SIG-M5 (cell line): Measurements from ENCODE around the gene FKBP2.
"Not testable (repeated sequence)": the region's sequence is repeated elsewhere in the genome, so short reads cannot be mapped to it uniquely, and the experiment has no call there.

Experiments
- DNase-seq: peaks from one replicate; lab custom pipeline; 2025; lab: John Stamatoyannopoulos, UW

Gene FKBP2

DNA sequence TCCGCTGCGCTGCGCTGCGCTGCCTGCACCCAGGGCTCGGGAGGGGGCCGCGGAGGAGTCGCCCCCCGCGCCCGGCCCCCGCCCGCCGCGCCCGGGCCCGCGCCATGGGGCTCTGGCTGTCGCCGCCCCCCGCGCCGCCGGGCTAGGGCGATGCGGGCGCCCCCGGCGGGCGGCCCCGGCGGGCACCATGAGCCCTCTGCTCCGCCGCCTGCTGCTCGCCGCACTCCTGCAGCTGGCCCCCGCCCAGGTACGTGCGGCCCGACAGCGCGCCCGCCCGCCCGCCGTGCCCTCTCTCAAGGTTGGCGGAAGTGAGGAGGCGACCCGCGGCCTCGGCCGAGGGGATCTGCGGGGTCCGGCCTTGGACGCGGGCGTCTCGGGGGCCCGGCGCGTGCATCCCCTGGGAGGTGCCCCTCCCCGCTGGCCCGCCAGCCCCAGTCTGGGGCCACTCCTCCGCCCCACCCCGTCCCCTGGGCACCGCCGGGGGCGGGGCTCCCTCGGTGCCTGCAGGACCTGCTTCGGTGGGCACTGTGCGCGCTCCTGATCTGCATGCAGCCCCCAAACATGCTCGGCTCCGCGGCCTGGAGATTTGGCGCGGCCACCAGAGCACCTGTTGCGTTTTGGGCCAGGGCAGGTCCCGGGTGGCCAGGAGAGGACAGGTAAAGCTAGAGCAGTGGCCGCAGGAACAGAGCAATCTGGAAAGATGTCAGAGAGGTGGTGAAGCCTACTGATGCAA is 6.1 kb upstream of the FKBP2 start:
- DNase-seq, result no peak

DNA sequence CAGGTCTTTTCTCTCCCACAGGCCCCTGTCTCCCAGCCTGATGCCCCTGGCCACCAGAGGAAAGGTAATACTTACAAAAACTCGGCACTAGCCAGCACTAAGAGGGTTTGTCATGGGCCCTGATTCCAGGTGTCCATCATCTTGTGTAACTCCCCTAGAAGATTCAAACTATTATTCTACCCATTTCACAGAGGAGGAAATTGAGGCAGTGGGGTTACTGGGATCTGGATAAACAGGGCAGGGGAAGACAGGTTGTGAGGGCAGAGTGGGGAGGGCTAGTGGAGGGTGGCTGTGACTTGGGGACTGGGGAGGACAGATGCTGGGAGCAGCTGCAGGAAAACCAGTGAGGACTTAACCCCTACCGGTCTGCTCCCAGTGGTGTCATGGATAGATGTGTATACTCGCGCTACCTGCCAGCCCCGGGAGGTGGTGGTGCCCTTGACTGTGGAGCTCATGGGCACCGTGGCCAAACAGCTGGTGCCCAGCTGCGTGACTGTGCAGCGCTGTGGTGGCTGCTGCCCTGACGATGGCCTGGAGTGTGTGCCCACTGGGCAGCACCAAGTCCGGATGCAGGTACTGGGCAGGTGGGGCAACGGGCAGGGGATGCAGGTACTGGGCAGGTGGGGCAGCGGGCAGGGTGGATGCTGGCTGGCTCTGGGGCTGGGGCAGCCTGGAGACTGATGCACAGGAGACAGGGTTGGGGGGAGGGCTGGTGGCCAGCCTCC is 5.3 kb upstream of the FKBP2 start:
- no peak for DNase-seq

DNA sequence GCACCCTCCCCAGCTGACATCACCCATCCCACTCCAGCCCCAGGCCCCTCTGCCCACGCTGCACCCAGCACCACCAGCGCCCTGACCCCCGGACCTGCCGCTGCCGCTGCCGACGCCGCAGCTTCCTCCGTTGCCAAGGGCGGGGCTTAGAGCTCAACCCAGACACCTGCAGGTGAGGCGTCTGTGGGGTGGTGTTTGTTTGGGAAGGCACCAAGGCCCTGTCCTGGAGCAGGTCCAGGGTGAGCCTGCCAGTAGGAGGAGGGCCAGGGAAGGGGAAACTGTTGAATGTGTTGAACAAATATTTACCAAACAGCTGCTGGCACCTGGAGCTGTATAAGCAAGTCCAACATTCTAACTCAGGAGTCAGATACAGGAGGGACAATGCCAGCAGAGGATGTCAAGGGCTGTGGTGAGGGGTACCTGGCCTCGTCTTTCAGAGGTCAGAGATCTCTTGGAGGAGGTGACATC is 3.4 kb upstream of the FKBP2 start:
- no peak for DNase-seq

- no peak for DNase-seq
Observed at GRCh38 chr11:64238076-64238475, 2.8 kb upstream of the FKBP2 start.

DNA sequence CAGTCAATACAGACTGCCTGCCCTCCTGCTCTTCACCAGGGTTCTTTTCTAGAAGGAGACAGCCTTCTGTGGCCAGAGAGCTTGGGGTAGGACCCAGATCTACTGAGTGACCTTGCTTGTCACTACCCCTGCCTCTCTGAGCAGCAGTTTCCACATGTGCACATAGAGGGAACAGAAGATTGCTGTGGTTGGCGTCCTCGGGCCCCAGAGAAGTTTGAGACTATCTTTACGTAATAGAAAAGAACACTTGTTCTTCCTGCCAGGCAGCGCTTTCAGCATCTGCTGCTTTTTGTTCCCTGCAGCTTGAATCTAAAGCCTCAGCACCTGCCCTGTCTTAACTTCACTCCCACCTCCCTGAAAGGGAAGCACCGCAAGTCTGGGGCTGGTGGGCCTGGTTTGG is 1.9 kb upstream of the FKBP2 start:
- DNase-seq, result no peak

- DNase-seq, result peak; percentile 22
Observed at GRCh38 chr11:64239662-64240434, 1.0 kb upstream of the FKBP2 start.

GRCh38 chr11:64241241-64241490 is 271 bp downstream of the FKBP2 start:
- no peak for DNase-seq

DNA sequence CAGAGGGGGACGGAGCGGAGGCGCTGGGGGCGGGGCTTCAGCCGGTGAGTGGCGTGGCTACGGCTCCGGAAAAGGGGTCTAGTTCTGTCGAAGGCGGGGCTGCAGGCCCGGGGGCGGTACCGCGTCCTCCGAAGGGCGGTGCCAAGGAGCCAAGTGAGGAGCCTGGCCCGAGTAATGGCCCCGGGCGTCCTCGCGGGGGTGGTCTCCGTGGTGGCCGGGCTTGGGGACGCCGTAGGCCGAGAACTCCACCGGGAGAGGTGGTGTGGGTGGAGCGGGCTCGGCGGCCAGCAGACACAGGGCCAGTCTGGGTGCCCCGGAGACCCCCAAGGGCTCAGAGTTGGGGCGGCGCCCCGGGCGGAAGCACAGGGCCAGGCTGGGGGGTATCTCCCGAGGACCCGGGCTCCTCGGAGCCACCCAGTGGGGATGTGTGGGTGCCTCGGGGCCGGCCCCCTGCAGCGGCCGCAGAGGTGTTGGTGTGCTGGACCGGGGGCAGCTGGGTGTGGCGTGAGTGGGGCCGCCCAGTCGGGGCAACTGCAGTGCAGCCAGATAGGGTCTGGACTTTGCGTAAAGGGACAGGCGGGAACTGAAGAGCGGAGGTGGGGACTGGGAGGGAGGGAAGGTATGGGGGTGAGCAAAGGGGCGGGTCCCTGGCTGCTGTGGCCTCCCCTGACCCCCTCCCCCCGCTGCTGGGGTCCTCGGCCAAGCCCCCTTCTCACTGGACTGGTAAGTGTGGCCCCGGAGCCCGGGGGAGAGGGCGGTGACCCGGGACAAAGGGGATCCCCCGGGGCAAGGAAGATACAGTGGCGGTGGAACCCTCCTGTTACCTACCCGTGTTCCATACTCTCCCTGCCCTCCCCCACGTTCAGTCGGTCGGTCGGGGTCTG is 838 bp downstream of the FKBP2 start:
- peak; percentile 59 for DNase-seq

GRCh38 chr11:64243236-64243854 is 2.5 kb downstream of the FKBP2 start:
- no peak for DNase-seq

GRCh38 chr11:64244107-64244506 is 3.2 kb downstream of the FKBP2 start:
- DNase-seq, result no peak

DNA sequence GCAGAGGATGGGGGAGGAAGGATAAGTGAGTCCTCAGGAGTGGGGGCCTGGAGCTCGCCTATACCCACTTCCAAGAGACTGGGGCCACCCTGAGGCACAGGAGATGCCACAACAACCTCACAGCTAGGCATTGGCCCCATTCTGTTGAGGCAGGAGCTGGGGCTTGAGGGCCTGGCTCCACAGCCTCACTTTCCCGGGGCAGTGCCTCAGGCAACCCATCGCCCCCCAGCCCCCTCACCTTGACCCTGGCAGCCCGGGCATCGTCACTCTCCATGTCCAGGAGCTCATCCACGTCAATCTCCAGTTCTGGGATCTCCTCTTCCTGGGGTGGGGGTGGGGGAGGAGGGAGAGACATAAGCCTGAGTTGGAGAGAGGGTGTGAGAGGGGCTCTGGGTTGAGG is 4.1 kb downstream of the FKBP2 start:
- no peak for DNase-seq

GRCh38 chr11:64245401-64245796 is 4.5 kb downstream of the FKBP2 start:
- DNase-seq, result no peak

DNA sequence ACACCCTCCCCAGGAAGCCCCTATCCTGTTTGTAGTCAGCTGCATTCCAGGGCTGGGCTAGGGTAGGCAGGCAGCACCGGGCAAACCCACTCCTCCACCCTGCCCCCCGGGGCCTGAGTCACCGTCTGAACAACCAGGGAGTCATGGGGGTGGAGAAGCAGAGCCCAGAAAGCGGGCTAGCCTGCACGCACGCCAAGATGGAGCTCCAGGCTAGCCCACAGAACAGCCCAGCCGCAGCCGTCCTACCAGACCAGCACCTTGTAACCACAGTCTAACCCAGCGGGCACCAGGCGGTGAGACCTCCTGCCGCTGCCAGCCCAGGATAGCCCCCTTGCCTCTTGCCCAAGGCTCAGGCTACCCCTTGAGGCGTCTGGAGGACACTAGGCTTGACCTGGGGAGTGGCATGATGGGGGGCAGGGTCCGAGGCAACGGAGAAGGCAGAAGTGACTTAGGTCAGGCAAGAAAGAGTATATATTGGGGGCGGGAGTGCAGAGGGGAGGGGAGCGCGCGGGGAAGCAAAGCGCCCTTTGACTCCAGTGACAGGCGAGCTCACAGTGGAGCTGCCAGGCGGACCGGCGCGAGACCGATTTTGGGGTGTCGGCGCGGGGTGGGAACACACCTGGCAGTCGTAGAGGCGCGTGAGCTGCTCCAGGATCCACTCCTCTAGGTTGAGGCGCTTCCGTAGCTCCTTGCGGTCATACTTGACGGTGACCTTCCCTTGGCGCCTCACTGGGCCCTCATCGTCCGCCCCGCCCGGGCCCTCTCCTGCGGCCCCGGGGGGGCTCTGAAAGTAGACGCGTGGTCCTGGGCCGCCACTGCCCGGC is 5.1 kb downstream of the FKBP2 start:
- DNase-seq, result no peak

- not testable (repeated sequence) for DNase-seq
Observed at GRCh38 chr11:64246621-64246870, 5.7 kb downstream of the FKBP2 start.

DNA sequence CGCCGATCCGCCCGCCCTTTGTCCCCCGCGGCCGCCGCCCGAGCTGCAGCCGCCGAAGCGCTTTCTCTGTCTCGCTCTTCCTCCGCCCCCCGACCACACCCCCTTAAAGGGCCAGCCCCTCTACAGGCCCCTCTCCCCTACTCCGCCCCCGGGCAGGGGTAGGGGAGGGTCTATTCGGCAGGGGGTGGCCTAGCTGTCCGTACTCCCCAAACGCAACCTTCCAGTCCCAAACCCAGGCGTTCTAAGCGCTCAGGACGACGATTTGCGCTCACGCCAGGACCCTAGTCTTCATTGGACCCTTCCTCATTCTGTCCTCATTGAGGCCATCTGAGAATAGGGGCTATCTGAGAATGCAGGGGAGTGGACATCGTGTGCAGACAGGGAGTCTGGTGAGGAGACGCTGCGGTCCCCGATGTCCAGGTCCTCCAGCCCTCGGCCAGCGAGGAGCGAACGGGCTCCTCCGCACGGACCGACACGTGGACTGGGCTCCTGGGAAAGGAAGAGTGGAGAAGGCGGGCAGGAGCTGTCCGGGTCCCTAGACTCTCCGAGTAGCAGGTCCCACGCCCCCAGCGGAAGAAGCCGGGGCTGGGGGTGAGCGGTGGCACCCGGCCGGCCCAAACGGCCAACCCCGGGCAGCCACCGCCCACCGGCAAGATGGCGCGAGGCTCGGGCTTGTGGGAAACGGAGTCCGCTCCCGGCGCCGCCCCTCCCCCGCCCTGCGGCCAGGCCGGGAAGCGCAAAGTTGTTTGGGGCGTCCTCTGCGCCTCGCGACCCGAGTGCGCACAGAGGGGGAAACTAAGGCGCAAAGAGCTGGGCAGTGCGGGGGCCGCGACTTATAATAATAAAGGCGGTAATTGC is 6.2 kb downstream of the FKBP2 start, which contains the start of gene PPP1R14B:
Gene PPP1R14B (minus strand): TSS at position 73 of the 858 bp plus-strand sequence. CDS start 270 bp downstream, outside the sequence.
- peak; percentile 23 for DNase-seq

- DNase-seq, result no peak
Observed at GRCh38 chr11:64247729-64248531, 7.0 kb downstream of the FKBP2 start.

DNA sequence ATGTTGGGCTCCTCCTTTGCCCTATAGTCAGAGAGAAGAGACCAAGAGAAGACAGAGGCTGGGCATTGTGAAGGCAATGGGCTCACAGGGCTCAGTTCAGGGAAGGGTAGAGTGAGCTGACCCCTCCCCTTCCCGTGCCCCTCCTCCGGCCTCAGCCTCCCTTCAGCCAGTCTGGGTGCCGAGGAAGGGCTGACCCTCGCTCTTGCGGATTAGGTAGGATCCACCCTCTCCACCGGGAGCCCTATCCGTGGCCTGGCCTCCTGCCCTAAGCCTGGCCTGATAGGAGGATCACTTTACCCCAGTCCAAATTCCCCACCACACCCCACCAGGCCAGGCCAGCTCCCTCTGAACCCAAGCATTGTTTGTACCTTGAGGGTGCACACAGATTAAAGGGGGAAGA is 7.7 kb downstream of the FKBP2 start:
- no peak for DNase-seq

DNA sequence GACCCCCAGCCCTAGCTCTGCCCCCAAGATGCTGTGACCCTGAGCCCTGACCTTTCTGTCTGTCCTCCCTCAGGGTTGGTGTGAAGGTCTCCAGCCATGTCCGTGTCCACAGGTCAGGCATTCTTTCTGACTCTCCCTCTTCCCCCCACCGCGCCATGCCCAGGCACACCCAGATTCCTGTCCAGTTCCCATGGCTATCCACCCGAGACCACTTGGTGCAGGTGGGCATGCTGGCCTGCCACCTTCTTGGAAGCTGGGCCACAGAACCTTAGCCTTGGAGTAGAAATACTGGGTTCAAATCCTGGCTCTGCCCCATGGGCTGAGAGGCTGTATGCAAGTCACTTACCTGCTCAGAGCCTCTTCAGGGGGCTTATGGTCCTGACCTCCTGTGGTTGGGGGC is 8.1 kb downstream of the FKBP2 start:
- no peak for DNase-seq
